Keratinocyte (primary cell): ENCODE measurements around the gene DYNLRB1.

Source experiments
- EZH2 ChIP-seq: IDR thresholded peaks from one replicate; pipeline ENCODE4 v1.6.1; 2012; ENCODE audit warnings: inconsistent platforms, mild to moderate bottlenecking, low read length, moderate library complexity
- TF ChIP-seq, protein P1 (sequence below), 3 experiments: IDR thresholded peaks in 1 of 3; conservative IDR thresholded peaks in 1 of 3; optimal IDR thresholded peaks in 1 of 3; 2 replicates in 2 of 3; 3 replicates in 1 of 3; pipeline versions ENCODE3 to v1.5.1; 2011; ENCODE audit warnings: low read length in 3 of 3, mild to moderate bottlenecking in 3 of 3, moderate library complexity in 2 of 3, control low read depth in 1 of 3, inconsistent platforms in 1 of 3; ENCODE audit not compliant: insufficient read depth in 2 of 3; ENCODE audit errors: extremely low read depth in 1 of 3

DNA sequence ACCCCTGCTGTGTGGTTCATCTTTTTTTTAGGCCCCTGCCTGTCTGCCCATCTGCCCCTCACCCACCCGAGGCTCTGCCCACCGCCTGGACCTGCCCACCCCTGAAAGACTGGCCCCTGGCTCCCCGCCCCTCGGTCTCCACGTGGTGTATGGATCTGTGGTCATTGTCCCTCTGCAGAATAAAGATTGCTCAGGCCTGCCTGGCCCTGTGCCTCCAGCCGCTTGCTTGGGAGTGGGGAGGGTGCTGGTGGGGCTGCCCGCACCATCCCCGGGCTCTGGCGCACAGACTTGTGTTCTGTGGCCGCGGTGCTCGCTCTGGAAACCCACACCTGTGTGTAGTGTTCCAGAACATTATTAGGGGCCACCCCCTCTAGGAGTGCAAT is 43.9 kb downstream of the DYNLRB1 start:
- no peak for TF ChIP-seq EZH2
- TF ChIP-seq, protein P1, sequence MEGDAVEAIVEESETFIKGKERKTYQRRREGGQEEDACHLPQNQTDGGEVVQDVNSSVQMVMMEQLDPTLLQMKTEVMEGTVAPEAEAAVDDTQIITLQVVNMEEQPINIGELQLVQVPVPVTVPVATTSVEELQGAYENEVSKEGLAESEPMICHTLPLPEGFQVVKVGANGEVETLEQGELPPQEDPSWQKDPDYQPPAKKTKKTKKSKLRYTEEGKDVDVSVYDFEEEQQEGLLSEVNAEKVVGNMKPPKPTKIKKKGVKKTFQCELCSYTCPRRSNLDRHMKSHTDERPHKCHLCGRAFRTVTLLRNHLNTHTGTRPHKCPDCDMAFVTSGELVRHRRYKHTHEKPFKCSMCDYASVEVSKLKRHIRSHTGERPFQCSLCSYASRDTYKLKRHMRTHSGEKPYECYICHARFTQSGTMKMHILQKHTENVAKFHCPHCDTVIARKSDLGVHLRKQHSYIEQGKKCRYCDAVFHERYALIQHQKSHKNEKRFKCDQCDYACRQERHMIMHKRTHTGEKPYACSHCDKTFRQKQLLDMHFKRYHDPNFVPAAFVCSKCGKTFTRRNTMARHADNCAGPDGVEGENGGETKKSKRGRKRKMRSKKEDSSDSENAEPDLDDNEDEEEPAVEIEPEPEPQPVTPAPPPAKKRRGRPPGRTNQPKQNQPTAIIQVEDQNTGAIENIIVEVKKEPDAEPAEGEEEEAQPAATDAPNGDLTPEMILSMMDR (optimal IDR thresholded peaks at IDR 0.05 in 1 of 3, IDR thresholded peaks at IDR 0.05 in 1 of 3, conservative IDR thresholded peaks at IDR 0.05 in 1 of 3; ENCODE audit: extremely low read depth in 1 of 3, insufficient read depth in 2 of 3, low read length in 3 of 3), result no peak
